GM12865 (cell line): Measurements from ENCODE around the gene FRMD6.

Experiments
- DNase-seq: peaks from one replicate; pipeline ENCODE4 v3.0.0; 2010; ENCODE audit warnings: low read depth
- H3K4me3 ChIP-seq: 2 replicates; pipeline ENCODE4 v1.5.1; 2011; ENCODE audit warnings: mild to moderate bottlenecking, low read depth, low read length, control low read depth
- CTCF ChIP-seq: IDR thresholded peaks from 2 replicates; pipeline ENCODE4 v1.5.1; 2011; ENCODE audit warnings: low read length, control low read depth, low read depth, inconsistent platforms; ENCODE audit not compliant: insufficient read depth; ENCODE audit errors: missing control alignments

FRMD6 gene

GRCh38 chr14:51723990-51724389, 72.3 kb downstream of the FRMD6 start:
- no peak for TF ChIP-seq CTCF
- DNase-seq, result no peak
- H3K4me3 ChIP-seq, result no peak overlapping the region

- no peak for TF ChIP-seq CTCF
- no peak overlapping the region for H3K4me3 ChIP-seq
- DNase-seq, result no peak
These were observed 72.9 kb downstream of the FRMD6 start for GRCh38 chr14:51724650-51725049.

- no peak overlapping the region for H3K4me3 ChIP-seq
- DNase-seq, result no peak
- no peak for TF ChIP-seq CTCF
These were observed 73.4 kb downstream of the FRMD6 start for GRCh38 chr14:51725061-51725460.

GRCh38 chr14:51726166-51726899, 74.6 kb downstream of the FRMD6 start:
- no peak for TF ChIP-seq CTCF
- no peak for DNase-seq
- H3K4me3 ChIP-seq, result no peak overlapping the region

- no peak for DNase-seq
- H3K4me3 ChIP-seq, result no peak overlapping the region
- no peak for TF ChIP-seq CTCF
These were observed 75.8 kb downstream of the FRMD6 start for GRCh38 chr14:51727526-51727925.

- DNase-seq, result no peak
- H3K4me3 ChIP-seq, result no peak overlapping the region
- TF ChIP-seq CTCF, result no peak
These were observed 78.4 kb downstream of the FRMD6 start for GRCh38 chr14:51730098-51730497.

- TF ChIP-seq CTCF, result no peak
- DNase-seq, result no peak
- H3K4me3 ChIP-seq, result no peak overlapping the region
These were observed 79.0 kb downstream of the FRMD6 start for GRCh38 chr14:51730684-51731083.
